HG02943 (cell line): Measurements from ENCODE around the gene PHACTR3.
"Not testable (repeated sequence)": the region's sequence is repeated elsewhere in the genome, so short reads cannot be mapped to it uniquely, and the experiment has no call there.

Experiments used
- ATAC-seq: cut with Tn5 transposase; IDR thresholded peaks from one replicate; pipeline ENCODE4 v1.9.1; 2021; ENCODE audit warnings: mild to moderate bottlenecking, low read depth, moderate library complexity; ENCODE audit not compliant: unreplicated experiment

PHACTR3 gene

GRCh38 chr20:59832406-59833363, 228.3 kb downstream of the PHACTR3 start:
- ATAC-seq: no peak

- ATAC-seq: no peak
These were observed 230.7 kb downstream of the PHACTR3 start for GRCh38 chr20:59835057-59835447.

GRCh38 chr20:59835448-59836395, 231.4 kb downstream of the PHACTR3 start:
- no peak for ATAC-seq

GRCh38 chr20:59836767-59837166, 232.4 kb downstream of the PHACTR3 start:
- no peak for ATAC-seq

- ATAC-seq: no peak
These were observed 233.5 kb downstream of the PHACTR3 start for GRCh38 chr20:59837623-59838394.

- no peak for ATAC-seq
These were observed 235.1 kb downstream of the PHACTR3 start for GRCh38 chr20:59839400-59839799.

DNA sequence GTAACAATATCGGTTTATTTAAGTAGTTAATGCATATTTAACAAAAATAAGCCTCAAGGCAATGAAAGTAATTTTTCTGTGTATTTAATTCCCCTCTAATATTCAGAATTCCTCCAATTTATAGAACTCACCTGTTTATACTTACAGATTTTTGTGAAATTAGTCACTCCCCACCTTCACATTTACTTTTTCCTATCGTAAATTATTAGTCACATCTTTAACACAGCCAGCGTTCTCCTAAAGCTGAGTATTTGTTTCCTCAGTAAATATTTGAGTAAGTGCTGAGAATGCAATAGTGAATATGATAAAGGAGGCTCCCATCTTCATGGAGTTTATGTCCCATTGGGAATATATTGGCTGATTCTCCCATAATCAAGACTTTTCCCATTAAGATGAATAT, 241.1 kb downstream of the PHACTR3 start:
- ATAC-seq: no peak

DNA sequence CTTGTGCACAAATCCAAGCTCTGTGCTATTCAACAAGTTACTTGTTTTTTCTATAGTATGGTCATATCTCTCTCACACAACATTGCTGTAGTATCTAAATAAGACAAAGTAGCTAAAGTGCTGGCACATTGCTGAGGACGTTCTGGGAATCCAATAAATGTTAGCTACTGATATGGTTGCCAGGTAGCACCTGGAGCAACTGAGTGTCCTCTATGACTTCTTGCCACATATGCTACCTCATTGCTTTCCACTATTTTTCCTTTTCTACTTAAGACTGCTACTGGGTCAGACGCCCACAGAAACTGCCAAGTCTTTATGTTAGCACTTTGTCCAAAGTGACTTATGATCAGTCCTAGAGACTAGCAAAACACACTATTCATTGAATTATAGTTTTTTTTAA, 243.8 kb downstream of the PHACTR3 start:
- no peak for ATAC-seq

GRCh38 chr20:59850018-59850641, 245.8 kb downstream of the PHACTR3 start:
- no peak for ATAC-seq

DNA sequence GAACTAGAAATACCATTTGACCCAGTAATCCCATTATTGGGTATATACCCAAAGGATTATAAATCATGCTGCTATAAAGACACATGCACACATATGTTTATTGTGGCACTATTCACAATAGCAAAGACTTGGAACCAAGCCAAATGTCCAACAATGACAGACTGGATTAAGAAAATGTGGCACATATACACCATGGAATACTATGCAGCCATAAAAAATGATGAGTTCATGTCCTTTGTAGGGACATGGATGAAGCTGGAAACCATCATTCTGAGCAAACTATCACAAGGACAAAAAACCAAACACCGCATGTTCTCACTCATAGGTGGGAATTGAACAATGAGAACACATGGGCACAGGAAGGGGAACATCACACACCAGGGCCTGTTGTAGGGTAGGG, 252.2 kb downstream of the PHACTR3 start:
- not testable (repeated sequence) for ATAC-seq

DNA sequence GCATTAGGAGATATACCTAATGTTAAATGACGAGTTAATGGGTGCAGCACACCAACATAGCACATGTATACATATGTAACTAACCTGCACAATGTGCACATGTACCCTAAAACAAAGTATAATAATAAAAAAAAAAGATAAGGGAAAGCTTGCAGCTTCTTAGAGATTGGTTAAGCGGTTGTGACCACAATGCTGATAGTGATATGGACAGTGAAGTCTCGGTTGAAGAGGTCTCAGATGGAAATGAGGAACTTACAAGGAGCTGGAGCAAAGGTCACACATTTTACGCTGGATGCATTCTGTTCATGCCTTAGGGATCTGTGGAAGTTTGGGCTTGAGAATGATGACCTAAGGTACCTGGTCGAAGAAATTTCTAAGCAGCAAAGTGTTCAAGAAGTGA, 252.6 kb downstream of the PHACTR3 start:
- ATAC-seq: not testable (repeated sequence)

- no peak for ATAC-seq
These were observed 253.6 kb downstream of the PHACTR3 start for GRCh38 chr20:59857966-59858365.

- ATAC-seq: no peak
These were observed 254.1 kb downstream of the PHACTR3 start for GRCh38 chr20:59858425-59858824.

- ATAC-seq: no peak
These were observed 257.1 kb downstream of the PHACTR3 start for GRCh38 chr20:59861401-59861800.

GRCh38 chr20:59863058-59863457, 258.7 kb downstream of the PHACTR3 start:
- no peak for ATAC-seq

- ATAC-seq: no peak
These were observed 260.4 kb downstream of the PHACTR3 start for GRCh38 chr20:59864726-59865125.

DNA sequence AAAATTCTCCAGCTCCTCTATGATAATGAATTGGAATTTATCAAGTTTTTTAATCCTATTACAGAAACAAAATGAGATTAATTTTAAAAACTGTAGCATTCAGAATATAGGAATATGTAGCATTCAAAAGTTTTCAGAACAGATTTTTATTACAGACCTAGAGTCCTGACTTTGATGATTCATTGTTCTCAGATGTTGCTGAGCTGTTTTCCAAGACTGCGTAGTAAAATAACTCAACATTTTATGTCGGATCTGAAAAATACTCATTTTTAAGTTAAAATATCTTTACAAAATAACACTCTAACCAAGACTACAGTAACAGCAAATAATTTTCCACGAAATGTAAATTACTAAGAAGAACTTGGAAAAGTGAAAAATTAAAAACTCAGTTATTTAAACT, 262.0 kb downstream of the PHACTR3 start:
- ATAC-seq: no peak

- ATAC-seq: no peak
These were observed 266.8 kb downstream of the PHACTR3 start for GRCh38 chr20:59871096-59871495.

DNA sequence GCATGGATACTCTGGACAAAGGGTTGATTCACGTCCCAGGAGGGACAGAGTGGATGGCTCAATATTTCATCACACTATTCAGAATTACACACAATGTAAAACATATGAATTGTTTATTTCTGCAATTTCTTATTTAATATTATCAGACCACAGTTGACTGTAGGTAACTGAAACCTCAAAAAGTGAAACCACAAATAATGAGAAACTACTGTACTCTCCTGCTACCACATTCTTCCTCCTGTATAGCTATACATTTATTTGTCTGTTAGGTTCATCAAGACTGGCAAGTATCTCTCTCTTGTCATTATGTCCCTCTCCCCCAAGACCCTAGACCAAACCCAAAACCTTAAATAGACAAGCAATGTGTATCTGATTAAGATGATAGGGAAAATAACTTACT, 269.1 kb downstream of the PHACTR3 start:
- ATAC-seq: no peak

- no peak for ATAC-seq
These were observed 275.9 kb downstream of the PHACTR3 start for GRCh38 chr20:59880198-59880597.
